CD4-positive, alpha-beta T cell (primary cell): ENCODE measurements around the gene DYSF. TPM values are rescaled to one million over a fixed set of nuclear protein-coding genes. Genes with fewer than 3 reads are reported as not detected.

Experiments used
- ATAC-seq: fragments of 200-7000 bp; cut with Tn5 transposase; one replicate; pipeline ENCODE4 v1.10.0; 2022; ENCODE audit warnings: mild to moderate bottlenecking; ENCODE audit not compliant: poor library complexity
- CTCF ChIA-PET: fragments of 350-600 bp; sonication (Branson Sonifier 250); formaldehyde crosslinking; loops from one replicate; lab custom pipeline; 2021; ENCODE audit warnings: antibody characterized with exemption, inconsistent platforms; lab: Charles Lee
- POLR2A ChIA-PET: fragments of 350-600 bp; sonication (Branson Sonifier 250); formaldehyde crosslinking; loops from one replicate; lab custom pipeline; 2021; ENCODE audit warnings: antibody characterized with exemption, inconsistent platforms; lab: Charles Lee
- DNase-seq, 14 experiments: peaks; one replicate each; pipeline ENCODE4 v3.0.0-alpha.2; 2013 to 2020; ENCODE audit warnings: mixed read lengths in 2 of 14
- H3K27ac ChIP-seq, 2 donors: one replicate each; pipeline versions ENCODE4 v1.5.1 to v1.7.0; 2013; ENCODE audit warnings: low read length in 2 of 2, low read depth in 1 of 2, mild to moderate bottlenecking in 1 of 2
- H3K27me3 ChIP-seq, 2 experiments: 1 replicate in 1 of 2; 2 replicates in 1 of 2; pipeline versions ENCODE4 v1.6.1 to v1.7.0; 2013; ENCODE audit warnings: low read length in 2 of 2, control low read depth in 1 of 2, mild to moderate bottlenecking in 1 of 2, moderate library complexity in 1 of 2; ENCODE audit not compliant: insufficient read depth in 2 of 2, control insufficient read depth in 1 of 2
- H3K36me3 ChIP-seq: one replicate; pipeline ENCODE4 v1.6.1; 2013; ENCODE audit warnings: low read length, control low read depth; ENCODE audit not compliant: insufficient read depth
- H3K4me1 ChIP-seq: one replicate; pipeline ENCODE4 v1.6.1; 2013; ENCODE audit warnings: low read length, control low read depth; ENCODE audit not compliant: insufficient read depth
- H3K4me3 ChIP-seq: one replicate; pipeline ENCODE4 v1.5.1; 2013; ENCODE audit warnings: mild to moderate bottlenecking, low read length, moderate library complexity
- H3K9me3 ChIP-seq, 2 experiments: 1 replicate in 1 of 2; 2 replicates in 1 of 2; pipeline versions ENCODE4 v1.6.1 to v1.7.0; 2013; ENCODE audit warnings: low read length in 2 of 2, mild to moderate bottlenecking in 2 of 2, control low read depth in 1 of 2, moderate library complexity in 1 of 2; ENCODE audit not compliant: control insufficient read depth in 1 of 2, insufficient read depth in 1 of 2
- H3K27ac Mint-ChIP-seq: one replicate; pipeline ENCODE4 v1.8.0; 2020; ENCODE audit warnings: mixed read lengths
- H3K27me3 Mint-ChIP-seq: one replicate; pipeline ENCODE4 v1.8.0; 2021; ENCODE audit warnings: mixed read lengths
- H3K36me3 Mint-ChIP-seq: one replicate; pipeline ENCODE4 v1.8.0; 2021; ENCODE audit warnings: low read depth, mixed read lengths
- H3K4me1 Mint-ChIP-seq: one replicate; pipeline ENCODE4 v1.8.0; 2021; ENCODE audit warnings: low read depth, mixed read lengths
- H3K4me3 Mint-ChIP-seq: one replicate; pipeline ENCODE4 v1.8.0; 2020; ENCODE audit warnings: mild to moderate bottlenecking, mixed read lengths
- H3K9me3 Mint-ChIP-seq: one replicate; pipeline ENCODE4 v1.8.0; 2020; ENCODE audit warnings: mixed read lengths
- intact Hi-C, 2 experiments: fragments of 100-400 bp; cut with DNase I in 1 of 2; cut with micrococcal nuclease in 1 of 2; formaldehyde crosslinking; loops; one replicate each; pipeline versions ENCODE4 v1.15.1 to v1.9.0; 2023 to 2025; cut with DNase I, micrococcal nuclease
- total RNA-seq, 174 experiments: library from RNA in 2 of 174; stranded (reverse) in 2 of 174; gene quantifications; one replicate each; pipeline ENCODE4 v1.2.3 and lab custom pipeline; 2021 to 2026
- TF ChIP-seq, protein P1 (sequence below): fragments of 200-600 bp; IDR thresholded peaks from one replicate; pipeline ENCODE4 v1.8.0; 2022; ENCODE audit warnings: antibody characterized with exemption, mild to moderate bottlenecking

Gene DYSF
- total RNA-seq, 2 experiments from 2014 or later: 0.27 to 0.31 TPM

DNA sequence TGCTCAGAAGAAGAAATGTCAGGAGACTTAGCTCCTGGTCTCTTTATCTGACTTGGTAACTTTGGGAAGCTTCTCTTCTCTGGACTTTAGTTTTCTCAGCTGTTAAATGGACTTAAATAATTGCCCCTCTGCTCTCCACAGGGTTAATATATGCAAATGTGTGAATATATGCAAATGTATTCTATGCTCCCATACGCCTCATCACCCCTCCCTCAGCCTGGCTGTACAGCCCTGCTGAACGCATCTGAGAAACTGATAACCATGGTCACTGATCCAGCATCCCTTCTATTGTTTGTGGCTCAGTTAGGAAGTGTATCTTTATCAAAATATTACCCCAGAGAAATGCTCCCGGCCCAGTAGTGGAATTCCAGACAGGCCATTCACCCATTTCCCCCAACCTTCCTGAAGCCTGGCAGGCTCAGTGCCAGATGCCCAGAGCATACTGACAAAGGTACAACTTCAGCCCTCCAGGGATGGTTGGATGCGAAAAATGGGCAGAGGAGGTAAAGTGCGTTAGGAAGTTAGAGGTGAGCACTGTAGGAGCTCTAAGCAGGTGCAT, 103.4 kb downstream of the DYSF start:
- Mint-ChIP-seq H3K27me3 (no peaks in the 10 kb centered on the region), H3K4me3 (no peak overlapping the region), H3K36me3 (no peaks in the 10 kb centered on the region), H3K9me3 (no peaks in the 10 kb centered on the region), H3K4me1 (no peaks in the 10 kb centered on the region), H3K27ac (no peak overlapping the region)
- no peaks in the 10 kb centered on the region for H3K27me3 ChIP-seq
- no peaks in the 10 kb centered on the region for H3K36me3 ChIP-seq
- no peaks in the 10 kb centered on the region for H3K4me1 ChIP-seq
- ChIA-PET CTCF (no interaction called here), POLR2A (no interaction called here)
- ATAC-seq: no peak
- TF ChIP-seq, protein P1, sequence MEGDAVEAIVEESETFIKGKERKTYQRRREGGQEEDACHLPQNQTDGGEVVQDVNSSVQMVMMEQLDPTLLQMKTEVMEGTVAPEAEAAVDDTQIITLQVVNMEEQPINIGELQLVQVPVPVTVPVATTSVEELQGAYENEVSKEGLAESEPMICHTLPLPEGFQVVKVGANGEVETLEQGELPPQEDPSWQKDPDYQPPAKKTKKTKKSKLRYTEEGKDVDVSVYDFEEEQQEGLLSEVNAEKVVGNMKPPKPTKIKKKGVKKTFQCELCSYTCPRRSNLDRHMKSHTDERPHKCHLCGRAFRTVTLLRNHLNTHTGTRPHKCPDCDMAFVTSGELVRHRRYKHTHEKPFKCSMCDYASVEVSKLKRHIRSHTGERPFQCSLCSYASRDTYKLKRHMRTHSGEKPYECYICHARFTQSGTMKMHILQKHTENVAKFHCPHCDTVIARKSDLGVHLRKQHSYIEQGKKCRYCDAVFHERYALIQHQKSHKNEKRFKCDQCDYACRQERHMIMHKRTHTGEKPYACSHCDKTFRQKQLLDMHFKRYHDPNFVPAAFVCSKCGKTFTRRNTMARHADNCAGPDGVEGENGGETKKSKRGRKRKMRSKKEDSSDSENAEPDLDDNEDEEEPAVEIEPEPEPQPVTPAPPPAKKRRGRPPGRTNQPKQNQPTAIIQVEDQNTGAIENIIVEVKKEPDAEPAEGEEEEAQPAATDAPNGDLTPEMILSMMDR: no peak
- no peak for DNase-seq
- peaks cover 0 to 5% of the 10 kb centered on the region in 2 experiments for H3K9me3 ChIP-seq
- no peak overlapping the region for H3K4me3 ChIP-seq
- no peak overlapping the region for H3K27ac ChIP-seq
- intact Hi-C loops: no loop called here

DNA sequence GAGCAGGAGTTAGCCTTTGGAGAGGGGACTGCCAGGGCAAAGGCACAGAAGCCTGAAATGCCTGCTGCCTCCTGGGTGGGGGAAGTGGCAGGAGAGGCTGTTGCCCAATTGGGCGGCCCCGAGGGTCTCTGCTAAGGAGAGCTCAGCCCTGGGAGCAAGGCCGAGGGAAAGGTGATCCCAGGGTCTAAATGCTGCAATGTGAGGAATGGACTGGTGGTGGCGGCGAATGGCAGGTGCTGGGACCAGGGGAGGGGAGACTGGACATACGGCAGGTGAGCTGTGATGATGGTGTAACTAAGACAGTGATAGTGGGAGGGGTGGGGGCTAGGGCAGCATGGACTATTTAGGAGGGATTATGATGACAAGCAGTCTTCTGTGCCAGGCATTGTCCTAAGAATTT, 104.0 kb downstream of the DYSF start:
- Mint-ChIP-seq H3K36me3 (no peaks in the 10 kb centered on the region), H3K27ac (no peak overlapping the region)
- CTCF ChIA-PET: no interaction called here

DNA sequence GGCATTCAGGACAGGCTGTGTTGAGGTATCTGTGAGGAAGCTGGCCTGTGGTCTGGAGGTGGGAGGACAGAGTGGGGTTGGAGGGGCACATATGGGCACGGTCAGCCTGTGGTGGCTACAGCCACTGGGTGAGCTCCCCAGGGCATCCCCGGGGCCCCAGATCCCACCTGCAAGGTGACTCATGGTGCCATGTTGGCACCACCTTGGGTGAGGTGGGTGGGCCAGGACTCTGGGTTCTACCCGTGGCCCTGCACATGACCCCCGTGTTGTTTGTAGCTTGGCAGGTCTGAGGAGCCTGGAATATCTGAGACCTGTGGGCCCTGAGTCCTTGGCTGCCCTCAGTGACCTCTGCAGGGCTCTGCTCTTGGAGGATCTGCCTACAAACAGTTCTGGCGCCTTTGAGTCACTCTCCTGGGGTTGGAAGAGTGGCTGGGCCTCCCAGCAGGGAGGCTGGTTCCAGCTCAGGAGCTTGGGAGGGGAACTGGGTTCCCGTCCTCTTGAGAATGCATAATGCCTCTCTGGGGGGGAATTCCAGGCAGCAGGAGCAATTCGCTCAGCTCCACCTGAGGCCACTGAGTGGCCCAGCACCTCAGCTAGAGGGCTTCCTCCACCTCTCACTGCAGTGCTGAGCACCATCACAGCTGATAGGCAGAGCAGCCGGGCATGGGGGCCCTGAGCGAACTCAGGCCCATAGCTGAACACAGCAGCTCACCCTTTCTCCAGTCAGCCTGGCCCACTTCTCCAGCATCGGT, 105.1 kb downstream of the DYSF start:
- ATAC-seq (no peak), DNase-seq (no peak)
- H3K4me3 ChIP-seq: no peak overlapping the region
- H3K27me3 Mint-ChIP-seq: no peaks in the 10 kb centered on the region
- no peaks in the 10 kb centered on the region for H3K36me3 Mint-ChIP-seq
- H3K4me3 Mint-ChIP-seq: no peak overlapping the region
- intact Hi-C loops: no loop called here
- TF ChIP-seq, protein P1: no peak
- ChIA-PET CTCF (no interaction called here), POLR2A (no interaction called here)
- H3K27ac Mint-ChIP-seq: no peak overlapping the region
- H3K4me1 ChIP-seq: no peaks in the 10 kb centered on the region
- H3K9me3 Mint-ChIP-seq: no peaks in the 10 kb centered on the region
- no peaks in the 10 kb centered on the region for H3K36me3 ChIP-seq
- H3K9me3 ChIP-seq: no peaks in the 10 kb centered on the region
- no peaks in the 10 kb centered on the region for H3K4me1 Mint-ChIP-seq
- no peak overlapping the region for H3K27ac ChIP-seq
- no peaks in the 10 kb centered on the region for H3K27me3 ChIP-seq

More for the DNA sequence above, 104.0 kb downstream of the DYSF start:
- H3K4me1 ChIP-seq: no peaks in the 10 kb centered on the region
- H3K36me3 ChIP-seq: no peaks in the 10 kb centered on the region
- DNase-seq: no peak
- Mint-ChIP-seq H3K4me3 (no peak overlapping the region), H3K9me3 (no peaks in the 10 kb centered on the region), H3K4me1 (no peaks in the 10 kb centered on the region), H3K27me3 (no peaks in the 10 kb centered on the region)
- H3K9me3 ChIP-seq: peaks cover 0 to 5% of the 10 kb centered on the region in 2 experiments
- no peaks in the 10 kb centered on the region for H3K27me3 ChIP-seq
- TF ChIP-seq, protein P1: no peak
- no peak for ATAC-seq
- intact Hi-C loops: no loop called here
- POLR2A ChIA-PET: no interaction called here
- no peak overlapping the region for H3K27ac ChIP-seq
- no peak overlapping the region for H3K4me3 ChIP-seq
